NCI-H524 (cell line): ENCODE data around the gene SDHA.
A peak's percentile ranks its signal among the peaks of the same experiment; 100 is the strongest.
"Not testable (repeated sequence)": the region's sequence is repeated elsewhere in the genome, so short reads cannot be mapped to it uniquely, and the experiment has no call there.

Experiments used
- DNase-seq, 2 experiments: peaks; one replicate each; lab custom pipeline; 2025; lab: John Stamatoyannopoulos, UW

Gene SDHA

GRCh38 chr5:198516-199196, 19.5 kb upstream of the SDHA start:
- no peak for DNase-seq

DNA sequence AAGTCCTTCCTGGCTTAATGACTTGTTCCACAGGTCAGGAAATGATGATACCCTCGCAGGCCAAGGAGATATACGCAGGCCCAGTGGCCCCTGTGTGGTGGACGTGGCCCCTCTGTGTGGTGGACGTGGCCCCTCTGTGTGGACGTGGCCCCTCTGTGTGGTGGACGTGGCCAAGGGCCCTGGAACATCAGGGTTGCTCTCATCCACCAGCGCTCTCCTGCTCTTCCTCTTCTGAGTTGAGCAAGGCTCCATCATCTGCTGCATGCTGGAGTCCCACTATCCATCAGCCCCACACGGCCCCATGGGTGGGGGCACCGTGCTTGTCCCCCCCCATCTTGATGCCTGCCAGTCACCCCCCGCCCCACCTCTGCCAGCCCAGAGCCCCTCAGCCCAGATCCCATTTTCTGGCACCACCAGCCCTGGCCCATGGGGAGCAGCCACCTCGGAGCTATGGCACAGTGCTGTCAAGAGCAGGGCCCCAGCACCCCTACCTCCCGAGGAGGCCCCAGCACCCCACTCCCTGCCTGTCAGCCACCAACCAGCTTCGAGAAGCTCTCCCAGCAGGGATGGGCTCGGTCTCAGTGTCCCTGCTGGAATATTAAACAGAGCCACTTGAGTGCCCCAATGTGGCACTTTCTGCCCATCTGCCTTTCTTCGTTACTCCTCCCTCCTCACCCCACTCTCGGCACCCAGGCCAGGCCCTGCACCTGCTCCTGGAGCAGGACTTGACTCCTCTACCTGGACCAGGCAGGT, 18.7 kb upstream of the SDHA start:
- DNase-seq: peak in 1 of 2 experiments; percentile 41

GRCh38 chr5:199950-200645, 18.0 kb upstream of the SDHA start:
- DNase-seq: no peak

GRCh38 chr5:200985-201384, 17.1 kb upstream of the SDHA start:
- DNase-seq: no peak

DNA sequence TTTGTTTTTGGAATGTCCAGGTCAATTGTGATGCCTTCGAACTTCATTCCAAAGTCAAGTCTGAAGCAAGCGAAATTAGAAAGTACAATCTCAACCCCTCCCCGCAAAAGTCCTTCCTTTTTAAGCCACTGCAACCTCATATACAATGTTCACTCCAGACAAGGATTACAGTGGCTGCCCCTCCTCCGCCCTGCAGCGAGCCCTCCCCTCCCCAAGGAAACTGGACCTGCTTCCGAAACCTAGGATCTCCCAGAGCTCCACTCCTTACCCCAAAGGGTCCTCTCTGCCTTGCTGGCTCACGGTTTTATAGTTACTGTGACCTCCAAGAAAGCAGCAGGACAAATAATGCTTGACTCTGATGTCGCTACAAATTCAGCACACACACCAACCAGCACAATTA, 16.4 kb upstream of the SDHA start:
- DNase-seq: no peak

- no peak for DNase-seq
Measured at GRCh38 chr5:203246-203930, 14.7 kb upstream of the SDHA start.

DNA sequence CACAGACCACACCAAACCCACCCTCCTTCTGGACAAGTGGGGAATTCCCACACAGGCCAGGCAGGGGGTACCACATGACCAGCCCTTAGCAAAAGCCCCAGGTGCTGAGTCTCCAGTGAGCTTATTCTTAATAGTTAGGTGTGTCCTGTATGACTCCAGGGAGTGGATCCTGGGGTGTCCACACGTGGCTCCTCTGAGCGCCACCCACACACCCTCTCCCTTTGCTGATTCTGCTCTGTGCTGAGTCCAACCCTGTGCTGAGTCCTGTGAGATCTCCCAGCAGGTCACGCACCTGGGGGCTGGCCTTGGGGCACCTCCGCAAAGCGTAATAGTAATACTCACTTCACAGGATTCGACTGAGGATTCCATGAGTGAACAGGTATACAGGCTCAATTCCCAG, 14.1 kb upstream of the SDHA start:
- no peak for DNase-seq

DNA sequence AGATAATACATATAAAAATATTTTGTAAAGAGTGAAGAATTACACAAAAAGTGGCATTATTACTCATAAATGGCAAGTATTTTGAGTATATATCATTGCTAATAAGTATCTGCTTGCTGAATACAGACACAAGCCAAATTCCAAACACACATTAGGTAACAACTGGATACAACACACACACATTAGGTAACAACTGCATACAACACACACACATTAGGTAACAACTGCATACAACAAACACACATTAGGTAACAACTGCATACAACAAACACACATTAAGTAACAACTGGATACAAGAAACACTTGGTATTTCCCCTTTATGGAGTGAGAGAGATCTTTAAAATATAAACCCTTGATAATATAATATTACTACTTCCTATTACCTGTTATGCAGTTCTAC, 13.7 kb upstream of the SDHA start:
- no peak for DNase-seq

GRCh38 chr5:204966-205670, 13.0 kb upstream of the SDHA start:
- DNase-seq: no peak

GRCh38 chr5:206406-206805, 11.7 kb upstream of the SDHA start:
- no peak for DNase-seq

- DNase-seq: no peak
Measured at GRCh38 chr5:206927-207536, 11.1 kb upstream of the SDHA start.

DNA sequence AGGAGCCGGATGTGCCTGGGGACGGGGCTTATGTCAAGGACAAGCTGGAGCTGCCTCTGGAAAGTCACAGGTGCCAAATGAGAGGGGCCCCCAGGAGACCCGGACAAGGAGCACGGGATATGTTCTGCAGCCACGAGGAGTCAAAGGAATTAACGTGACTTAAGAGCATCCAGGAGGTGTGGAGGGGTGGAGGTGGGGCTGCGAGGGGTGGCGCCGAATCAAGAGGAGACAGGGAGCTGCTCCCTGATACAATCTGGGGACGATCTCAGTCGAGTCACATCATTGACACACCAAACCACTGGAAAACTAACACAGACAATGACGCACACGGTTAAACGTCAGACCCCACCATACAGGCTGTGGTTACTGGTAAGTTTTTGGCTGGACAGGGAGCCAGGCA, 10.5 kb upstream of the SDHA start:
- DNase-seq: peak in 1 of 2 experiments; percentile 31

- no peak for DNase-seq
Measured at GRCh38 chr5:208449-209114, 9.5 kb upstream of the SDHA start.

DNA sequence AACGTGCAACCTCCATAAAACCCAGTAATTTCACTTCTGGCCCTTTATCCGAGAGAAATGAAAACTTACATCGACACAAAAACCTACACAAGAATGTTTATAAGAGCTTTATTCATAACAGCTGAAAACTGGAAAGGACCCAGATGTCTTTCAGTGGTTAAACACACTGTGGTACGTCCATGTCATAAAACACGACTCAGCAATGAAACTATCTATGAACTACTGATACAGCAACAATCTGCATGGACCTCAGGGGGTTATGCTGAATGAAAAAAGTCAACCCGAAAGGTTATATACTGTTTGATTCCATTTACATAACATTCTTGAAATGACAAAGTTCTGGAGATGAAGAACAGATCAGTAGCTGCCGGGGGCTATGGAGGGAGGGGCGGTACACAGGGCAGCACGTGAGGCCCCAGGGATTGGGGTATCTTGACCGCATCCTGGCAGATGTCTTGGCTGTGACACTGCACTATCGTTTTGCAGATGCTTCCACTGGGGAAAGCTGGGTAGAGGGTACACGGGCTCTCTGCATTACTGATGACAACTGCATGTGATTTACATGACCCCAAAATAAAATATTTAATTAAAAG, 4.2 kb upstream of the SDHA start:
- DNase-seq: no peak

GRCh38 chr5:215256-215655, 2.9 kb upstream of the SDHA start:
- DNase-seq: not testable (repeated sequence)

DNA sequence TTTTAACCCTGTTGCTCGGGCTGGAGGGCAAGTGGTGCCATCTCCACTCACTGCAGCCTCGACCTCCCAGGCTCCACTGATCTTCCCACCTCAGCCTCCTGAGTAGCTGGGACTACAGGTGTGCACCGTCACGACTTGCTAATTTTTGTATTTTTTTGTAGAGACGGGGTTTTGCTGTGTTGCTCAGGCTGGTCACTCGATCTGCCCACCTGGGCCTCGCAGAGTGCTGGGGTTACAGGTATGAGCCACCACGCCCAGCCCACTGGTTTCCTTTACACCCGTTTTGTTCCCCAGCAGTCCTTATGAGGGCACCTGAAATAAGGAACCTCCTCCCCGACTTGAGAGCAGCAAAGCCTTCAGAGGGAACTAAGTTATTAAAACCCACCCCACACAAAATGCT, 2.0 kb upstream of the SDHA start:
- not testable (repeated sequence) for DNase-seq

DNA sequence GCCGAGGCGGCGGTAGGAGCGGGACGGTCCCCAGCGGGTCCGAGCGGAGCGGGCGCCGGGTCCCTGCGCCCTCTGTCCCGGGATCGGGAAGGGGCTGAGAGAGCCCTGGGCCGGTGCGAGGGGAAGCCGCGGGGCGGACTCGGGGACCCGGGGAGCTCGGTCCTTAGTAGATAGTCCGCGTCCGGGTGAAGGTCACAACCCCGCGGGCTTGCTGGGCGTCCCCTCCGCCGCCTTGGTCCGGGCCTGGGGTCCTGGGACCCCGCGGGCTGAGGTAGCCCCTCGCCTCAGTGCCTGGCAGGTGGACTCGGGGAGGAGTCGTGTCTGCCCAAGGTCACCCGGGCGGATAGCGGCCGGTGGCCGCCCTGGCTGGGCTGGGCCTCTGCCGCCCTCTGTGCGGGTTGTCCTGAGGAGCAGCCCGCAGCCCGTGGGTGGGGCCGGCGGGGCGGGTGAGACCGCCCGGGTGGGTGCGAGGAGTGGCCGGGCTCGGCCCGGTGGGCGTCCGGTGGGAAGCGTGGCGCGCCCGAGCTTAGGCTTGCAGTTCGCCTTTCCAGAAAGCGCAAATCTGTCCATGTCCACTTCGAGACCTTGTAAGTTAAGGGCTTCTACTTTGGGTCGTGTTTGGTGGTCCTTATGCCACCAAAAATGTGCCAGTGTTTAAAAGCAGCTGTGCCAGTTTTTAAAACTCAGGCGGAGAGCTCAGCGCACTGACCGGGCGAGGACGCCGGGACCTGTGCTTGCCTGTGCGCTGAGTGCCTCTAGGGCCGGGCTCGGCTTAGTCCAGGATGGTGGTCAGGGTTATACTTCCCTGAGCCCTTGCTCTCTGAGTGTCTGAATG, 554 bp downstream of the SDHA start:
- DNase-seq: peak; percentile 30 to 52

DNA sequence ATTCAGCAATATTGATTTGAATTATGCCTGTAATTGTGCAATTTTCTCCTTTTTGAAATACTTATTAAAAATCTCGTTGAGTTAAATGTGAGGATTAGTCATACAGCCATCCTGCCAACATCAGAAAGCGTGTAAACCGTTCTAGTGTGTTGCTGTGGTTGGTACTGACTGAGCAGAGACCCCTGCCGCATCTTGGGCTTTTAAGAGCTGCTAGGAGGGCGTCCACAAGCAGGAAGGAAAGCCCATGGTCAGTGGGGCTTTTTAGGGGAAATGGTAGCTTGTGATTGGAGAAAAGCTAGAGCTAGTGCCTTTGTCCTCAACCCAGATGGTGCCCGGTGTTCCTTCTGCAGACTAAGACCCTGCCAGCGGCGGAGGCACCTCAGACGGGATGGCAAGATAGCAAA, 1.3 kb downstream of the SDHA start:
- DNase-seq: peak in 1 of 2 experiments; percentile 47

- no peak for DNase-seq
Measured at GRCh38 chr5:219991-220390, 1.9 kb downstream of the SDHA start.
